ENCODE measurements around the gene KCTD17. TPM values are rescaled to one million over a fixed set of nuclear protein-coding genes. Genes with fewer than 3 reads are reported as not detected.

Gene KCTD17
- total RNA-seq (2012; rRNA removed) = 28.3 and 29.2 TPM in 2 replicates
- 37.3 and 37.8 TPM in 2 replicates for polyA plus RNA-seq (2012; rRNA removed)
- 26.9 and 44.6 TPM in 2 replicates for polyA plus RNA-seq (2012; cell fraction: cytosol; rRNA removed)
- polyA plus RNA-seq (2012; cell fraction: nucleus; rRNA removed; ENCODE audit: low replicate concordance) = 48.0 and 87.9 TPM in 2 replicates
- Bru-seq, nascent RNA = percentile 39 among the genes with signal in this experiment
- BruChase-seq, experiment 1, labeled RNA remaining after a 6-hour chase = percentile 45 among the genes with signal in this experiment
- percentile 42 among the genes with signal in this experiment for BruChase-seq, experiment 2, labeled RNA remaining after a 2-hour chase
- long read RNA-seq, transcript KCTD17-201 (8 exons, 1,691 nt) = major isoform, 13 of 44 reads
- long read RNA-seq, partial matches to known transcripts = 2 of 44 reads
- long read RNA-seq, other reads (novel, unspliced or antisense) = 27 of 44 reads

DNA sequence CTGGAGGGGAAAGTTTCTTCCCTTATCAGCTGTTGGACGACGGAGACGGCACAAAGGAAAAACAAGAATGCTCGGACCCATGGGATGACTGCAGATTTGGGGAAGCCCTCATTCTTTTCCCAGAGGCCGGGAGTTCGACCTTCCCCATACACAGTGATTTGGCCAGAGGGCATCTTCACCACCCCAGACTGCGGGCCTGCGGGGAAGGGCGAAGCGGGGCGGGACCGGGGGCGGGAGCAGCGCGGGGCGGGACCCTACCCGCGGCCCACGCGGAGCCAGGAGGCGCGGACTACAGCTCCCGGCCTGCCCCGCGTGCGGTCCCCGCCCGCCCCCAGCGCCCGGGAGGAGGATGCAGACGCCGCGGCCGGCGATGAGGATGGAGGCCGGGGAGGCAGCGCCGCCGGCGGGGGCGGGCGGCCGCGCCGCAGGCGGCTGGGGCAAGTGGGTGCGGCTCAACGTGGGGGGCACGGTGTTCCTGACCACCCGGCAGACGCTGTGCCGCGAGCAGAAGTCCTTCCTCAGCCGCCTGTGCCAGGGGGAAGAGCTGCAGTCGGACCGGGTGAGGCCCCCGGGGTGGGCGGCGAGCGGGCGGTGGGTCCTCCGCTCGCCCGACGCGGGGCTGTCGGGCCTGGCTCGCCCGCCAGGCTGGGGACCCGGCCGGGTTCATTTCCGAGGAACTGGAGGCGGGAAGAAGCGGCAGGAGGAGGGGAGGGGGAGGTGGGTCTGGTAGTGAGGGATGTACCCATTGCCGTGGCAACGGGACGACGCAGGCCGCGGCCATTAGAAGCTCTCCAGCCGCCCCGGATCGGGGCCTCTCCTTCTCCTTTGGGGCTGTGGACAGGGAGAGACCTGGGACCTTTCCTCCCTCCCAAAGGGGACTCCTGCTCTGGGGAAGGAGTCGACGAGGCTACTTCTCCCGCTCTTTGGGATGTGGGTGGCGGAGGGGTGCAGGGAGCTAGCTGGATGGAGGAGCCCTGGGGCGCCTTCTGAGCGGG is at the start of gene KCTD17:
Gene KCTD17 (plus strand): TSS at position 352 of the 995 bp plus-strand sequence. CDS start 19 bp downstream, at position 371.
- 0% methylated on average over 13 of the region's 89 CpGs; no CpG with 5 or more reads in 1 of the 2 experiments for WGBS, 2 experiments (ENCODE audit: extremely low coverage in 2 of 2, insufficient read length in 1 of 2)
- Histone ChIP-seq H3K18ac (ENCODE audit: low read depth, low read length) (peak within 1 kb of the TSS; percentile 9; the same call in 1 of the 2 replicates), H3K4me3 (ENCODE audit: insufficient read depth, low read depth, low read length) (peak within 1 kb of the TSS; percentile 89), H4K5ac (ENCODE audit: low read depth, low read length) (peak within 1 kb of the TSS; percentile 19; the same call in 1 of the 2 replicates), H4K20me1 (ENCODE audit: insufficient read depth, low read length) (no peaks in the 10 kb centered on the region), H3K27me3 (ENCODE audit: control insufficient read depth, insufficient read depth, low read length) (0 out of 2 replicates have a peak, but pooled peaks cover 2% of the 10 kb centered on the region), H2AK9ac (replicated peaks; ENCODE audit: low read depth, low read length, poor library complexity) (peak within 1 kb of the TSS; percentile 91), H3K9me3 (ENCODE audit: control insufficient read depth, insufficient read depth, low read length) (no peaks in the 10 kb centered on the region), H3K23ac (ENCODE audit: low read depth, low read length) (peak within 1 kb of the TSS; percentile 45), H3K4ac (ENCODE audit: low read depth, low read length) (peak within 1 kb of the TSS; percentile 65), H4K91ac (ENCODE audit: insufficient read depth, low read depth, low read length) (no peak within 1 kb of the TSS; the same call in 1 of the 2 replicates), H3K56ac (ENCODE audit: extremely low read depth, insufficient read depth, low read length) (no peak within 1 kb of the TSS), H2BK120ac (ENCODE audit: low read depth, low read length) (no peak within 1 kb of the TSS), H4K8ac (ENCODE audit: low read depth in 2 of 2, low read length in 2 of 2) (peak within 1 kb of the TSS in 1 of 2 experiments; percentile 74; a peak in 1 of 4 replicates), H3K9ac (ENCODE audit: low read depth, low read length) (peak within 1 kb of the TSS; percentile 66), H3K9me1 (ENCODE audit: insufficient read depth, low read length) (peaks cover 13% of the 10 kb centered on the region; the same call in 1 of the 2 replicates), H2BK15ac (ENCODE audit: low read depth, low read length) (0 out of 3 replicates have a peak within 1 kb of the TSS, but pooled peaks have one; percentile 4), H3K4me2 (ENCODE audit: low read depth, low read length) (peak within 1 kb of the TSS; percentile 96), H2AFZ (replicated peaks; ENCODE audit: low read length, poor library complexity) (peak within 1 kb of the TSS; percentile 97), H3K27ac (ENCODE audit: insufficient read depth, low read length) (peak within 1 kb of the TSS; percentile 44; the same call in 1 of the 2 replicates), H3K4me1 (ENCODE audit: control insufficient read depth, insufficient read depth, low read length) (peaks cover 4% of the 10 kb centered on the region; the same call in 1 of the 2 replicates), H3K14ac (replicated peaks; ENCODE audit: low read depth, low read length) (peak within 1 kb of the TSS; percentile 83; the same call in 1 of the 2 replicates), H2BK20ac (ENCODE audit: low read depth, low read length) (no peak within 1 kb of the TSS), H2BK5ac (ENCODE audit: low read depth, low read length, poor library complexity, severe bottlenecking) (no peak within 1 kb of the TSS), H2AK5ac (ENCODE audit: low read depth, low read length) (0 out of 2 replicates have a peak within 1 kb of the TSS, but pooled peaks have one; percentile 2), H3K79me1 (ENCODE audit: low read depth in 1 of 2, low read length in 2 of 2) (peaks cover 7 to 17% of the 10 kb centered on the region in 2 experiments; a peak in 3 of 4 replicates), H3K36me3 (ENCODE audit: control insufficient read depth, insufficient read depth, low read length) (peaks cover 14% of the 10 kb centered on the region; the same call in 1 of the 2 replicates)
- ChIA-PET POLR2A (ENCODE audit: unreplicated experiment) (no interaction called here), CTCF (no interaction called here)
- DNase-seq (peak; percentile 59), ATAC-seq (ENCODE audit: low read depth) (peak; percentile 99)
- TF ChIP-seq MXI1 (IDR thresholded peaks at IDR 0.05; ENCODE audit: borderline replicate concordance, low read depth, low read length) = peak; percentile 59; the same call in 1 of the 2 replicates
- peak; percentile 55; the same call in 1 of the 2 replicates for TF ChIP-seq MAZ (IDR thresholded peaks at IDR 0.05; ENCODE audit: borderline replicate concordance, low read depth, low read length)
- TF ChIP-seq POLR2A (IDR thresholded peaks at IDR 0.05; ENCODE audit: low read depth, low read length) = peak; percentile 74
- TF ChIP-seq CTCF (conservative IDR thresholded peaks at IDR 0.05; ENCODE audit: low read depth, low read length) = 0 out of 2 replicates have a peak, but pooled peaks have one; percentile 9
- TF ChIP-seq MAFK (IDR thresholded peaks at IDR 0.05; ENCODE audit: low read depth, low read length) = no peak
- TF ChIP-seq, protein P1, sequence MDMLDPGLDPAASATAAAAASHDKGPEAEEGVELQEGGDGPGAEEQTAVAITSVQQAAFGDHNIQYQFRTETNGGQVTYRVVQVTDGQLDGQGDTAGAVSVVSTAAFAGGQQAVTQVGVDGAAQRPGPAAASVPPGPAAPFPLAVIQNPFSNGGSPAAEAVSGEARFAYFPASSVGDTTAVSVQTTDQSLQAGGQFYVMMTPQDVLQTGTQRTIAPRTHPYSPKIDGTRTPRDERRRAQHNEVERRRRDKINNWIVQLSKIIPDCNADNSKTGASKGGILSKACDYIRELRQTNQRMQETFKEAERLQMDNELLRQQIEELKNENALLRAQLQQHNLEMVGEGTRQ (IDR thresholded peaks at IDR 0.05; ENCODE audit: low read depth, low read length) = no peak
- intact Hi-C loops (cut with micrococcal nuclease) (loop anchor here (5.0 kb wide), 1 partner anchor 146 kb away; no protein-coding TSS in a partner anchor), dilution Hi-C loops (cut with HindIII; ENCODE audit: low sequenced_read_pairs, unreplicated experiment) (no loop called here), in situ Hi-C loops (cut with MboI; ENCODE audit: low sequenced_read_pairs) (no loop called here)
- no TSS peak for BruUV-seq (replicated peaks)

Measured in IMR-90 (cell line).